ENCODE results near the gene MYH10.

Gene MYH10

DNA sequence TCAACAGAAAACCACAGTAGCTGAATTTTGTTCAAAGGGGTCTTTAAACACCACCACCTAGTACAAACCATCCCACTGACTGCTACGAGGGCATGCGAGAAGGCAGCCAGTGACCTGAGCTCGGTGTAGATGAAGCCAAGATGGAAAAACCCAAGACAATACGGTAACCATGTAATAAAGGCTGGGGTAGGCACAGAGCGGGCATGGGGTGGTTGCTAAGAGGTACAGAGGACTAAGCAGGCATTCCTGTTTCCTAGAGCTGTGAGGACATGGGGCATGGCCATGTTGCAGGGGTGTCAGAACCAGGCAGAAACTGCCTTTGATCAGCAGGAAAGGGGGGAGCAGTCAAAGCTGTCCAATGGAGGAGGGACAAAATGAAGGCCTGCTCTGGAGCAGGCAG lies 142.8 kb downstream of the MYH10 start:
- Histone ChIP-seq H3K9ac (ENCODE audit: low read depth, low read length) (no peak overlapping the region), H3K4me3 (ENCODE audit: low read length) (no peak overlapping the region), H3K4me1 (ENCODE audit: insufficient read depth, low read length) (no peaks in the 10 kb centered on the region), H3K36me3 (ENCODE audit: insufficient read depth, low read depth, low read length) (peaks cover 100% of the 10 kb centered on the region), H3K27ac (ENCODE audit: low read length) (no peak overlapping the region), H3K9me3 (ENCODE audit: insufficient read depth, low read depth, low read length) (no peaks in the 10 kb centered on the region), H3K27me3 (ENCODE audit: insufficient read depth, low read length) (no peaks in the 10 kb centered on the region)

DNA sequence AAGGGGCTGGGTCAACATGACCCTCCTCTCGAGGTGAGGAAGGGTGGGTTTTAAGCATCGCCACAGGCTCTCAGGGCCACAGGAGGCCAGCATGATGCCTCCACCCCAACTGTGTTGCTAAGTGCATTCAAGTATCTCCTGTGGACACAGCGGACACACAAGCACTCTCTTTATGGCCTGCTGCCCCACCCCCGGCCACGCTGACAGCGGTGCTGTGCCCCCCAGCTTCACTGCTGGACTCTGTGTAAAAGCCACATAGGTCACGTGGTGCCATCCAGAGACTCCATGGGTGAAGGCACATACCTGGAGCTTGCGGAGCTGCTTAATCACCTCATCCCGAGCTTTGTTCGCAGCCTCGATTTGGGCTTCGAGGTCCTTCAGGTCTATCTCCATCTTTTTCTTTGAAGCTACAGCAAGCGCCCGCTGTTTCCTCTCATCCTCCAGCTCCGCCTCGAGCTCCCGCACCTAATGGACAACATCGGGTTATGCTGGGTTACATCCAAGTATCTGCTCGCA lies 143.3 kb downstream of the MYH10 start:
- no peak overlapping the region for H3K27ac ChIP-seq (ENCODE audit: low read length)
- no peaks in the 10 kb centered on the region for H3K27me3 ChIP-seq (ENCODE audit: insufficient read depth, low read length)
- H3K9me3 ChIP-seq (ENCODE audit: insufficient read depth, low read depth, low read length), result no peaks in the 10 kb centered on the region
- H3K9ac ChIP-seq (ENCODE audit: low read depth, low read length), result no peak overlapping the region
- H3K4me1 ChIP-seq (ENCODE audit: insufficient read depth, low read length), result no peaks in the 10 kb centered on the region
- no peak overlapping the region for H3K4me3 ChIP-seq (ENCODE audit: low read length)
- peaks cover 100% of the 10 kb centered on the region for H3K36me3 ChIP-seq (ENCODE audit: insufficient read depth, low read depth, low read length)

DNA sequence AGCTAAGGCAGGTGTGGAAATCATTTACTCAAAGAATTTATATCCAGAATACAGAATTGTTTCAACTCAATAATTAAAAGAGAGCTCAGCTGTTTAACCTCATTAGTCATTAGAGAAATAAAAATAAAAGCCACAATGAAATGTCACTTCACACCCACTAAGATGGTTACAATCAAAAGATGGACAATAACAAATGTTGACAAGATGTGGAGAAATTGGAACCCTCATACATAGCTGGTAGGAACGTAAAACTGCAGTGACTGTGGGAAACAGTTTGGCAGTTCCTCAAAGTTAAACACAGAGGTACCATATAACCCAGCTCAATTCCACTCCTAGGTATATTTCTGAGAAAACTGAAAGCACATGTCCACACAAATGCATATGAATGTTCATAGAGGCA lies 145.0 kb downstream of the MYH10 start:
- Histone ChIP-seq H3K9me3 (ENCODE audit: insufficient read depth, low read depth, low read length) (no peaks in the 10 kb centered on the region), H3K27me3 (ENCODE audit: insufficient read depth, low read length) (no peaks in the 10 kb centered on the region), H3K27ac (ENCODE audit: low read length) (no peak overlapping the region), H3K9ac (ENCODE audit: low read depth, low read length) (no peak overlapping the region), H3K4me1 (ENCODE audit: insufficient read depth, low read length) (no peaks in the 10 kb centered on the region; the same call in 1 of the 2 replicates), H3K36me3 (ENCODE audit: insufficient read depth, low read depth, low read length) (peaks cover 100% of the 10 kb centered on the region), H3K4me3 (ENCODE audit: low read length) (no peak overlapping the region)

DNA sequence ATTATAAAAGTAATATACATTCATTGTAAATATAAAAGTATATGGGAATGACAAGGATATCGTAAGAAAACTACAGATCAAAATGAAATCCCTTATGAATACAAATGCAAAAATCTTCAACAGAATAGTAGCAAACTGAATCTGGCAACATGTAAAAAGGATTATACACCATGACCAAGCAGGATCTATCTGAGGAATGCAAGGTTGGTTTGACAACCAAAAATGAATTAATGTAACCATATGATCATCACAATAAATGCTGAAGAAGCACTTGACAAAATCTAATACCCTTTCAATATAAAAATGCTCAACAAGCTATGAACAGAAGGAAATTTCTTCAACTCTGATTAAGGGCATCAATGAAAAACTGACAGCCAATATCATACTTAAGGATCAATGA lies 146.1 kb downstream of the MYH10 start:
- Histone ChIP-seq H3K4me1 (ENCODE audit: insufficient read depth, low read length) (no peaks in the 10 kb centered on the region; the same call in 1 of the 2 replicates), H3K9me3 (ENCODE audit: insufficient read depth, low read depth, low read length) (no peaks in the 10 kb centered on the region), H3K27me3 (ENCODE audit: insufficient read depth, low read length) (no peaks in the 10 kb centered on the region), H3K9ac (ENCODE audit: low read depth, low read length) (no peak overlapping the region), H3K27ac (ENCODE audit: low read length) (no peak overlapping the region), H3K4me3 (ENCODE audit: low read length) (no peak overlapping the region), H3K36me3 (ENCODE audit: insufficient read depth, low read depth, low read length) (peaks cover 100% of the 10 kb centered on the region)

DNA sequence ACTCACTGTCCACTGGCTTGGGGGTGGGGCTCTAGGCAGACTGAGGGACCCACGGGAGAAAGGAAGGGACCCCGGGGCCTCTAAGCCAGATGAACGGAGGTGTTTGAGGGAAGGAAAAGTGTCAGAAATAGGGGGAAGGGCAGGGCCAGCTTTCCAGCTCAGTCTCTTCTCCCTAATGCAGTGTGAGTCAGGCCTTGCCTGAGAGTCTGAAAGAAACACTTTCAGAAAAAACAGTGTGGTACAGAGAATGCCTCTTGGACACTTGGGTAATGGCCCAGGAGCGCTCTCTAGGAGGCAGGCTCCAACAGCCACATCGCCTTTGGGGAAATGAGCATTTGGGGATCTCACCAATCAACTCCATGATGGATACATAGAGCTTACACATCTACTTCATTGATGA lies 148.0 kb downstream of the MYH10 start:
- no peak overlapping the region for H3K27ac ChIP-seq (ENCODE audit: low read length)
- no peak overlapping the region for H3K4me3 ChIP-seq (ENCODE audit: low read length)
- H3K36me3 ChIP-seq (ENCODE audit: insufficient read depth, low read depth, low read length), result peaks cover 100% of the 10 kb centered on the region
- H3K4me1 ChIP-seq (ENCODE audit: insufficient read depth, low read length), result no peaks in the 10 kb centered on the region; the same call in 1 of the 2 replicates
- H3K27me3 ChIP-seq (ENCODE audit: insufficient read depth, low read length), result no peaks in the 10 kb centered on the region
- no peaks in the 10 kb centered on the region for H3K9me3 ChIP-seq (ENCODE audit: insufficient read depth, low read depth, low read length)
- H3K9ac ChIP-seq (ENCODE audit: low read depth, low read length), result no peak overlapping the region

DNA sequence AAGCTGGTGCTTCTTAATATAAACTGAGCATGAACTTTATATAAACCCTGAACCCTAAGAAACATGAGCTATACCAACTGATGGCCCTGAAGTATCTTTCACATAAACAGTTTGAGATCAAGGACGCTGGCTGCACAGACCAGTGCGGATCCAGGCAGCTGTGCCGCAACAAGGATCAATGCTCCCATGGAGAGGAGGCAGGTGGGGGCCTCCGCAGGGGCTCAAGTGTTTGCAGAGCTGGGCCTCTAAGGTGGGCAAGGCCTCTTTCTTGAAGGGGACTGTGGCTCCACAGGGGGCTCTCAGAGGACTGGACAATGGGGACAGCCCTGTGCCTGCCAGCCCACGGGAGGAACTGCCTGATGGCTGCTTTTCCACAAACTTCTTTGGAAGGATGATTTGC lies 148.8 kb downstream of the MYH10 start:
- no peak overlapping the region for H3K4me3 ChIP-seq (ENCODE audit: low read length)

DNA sequence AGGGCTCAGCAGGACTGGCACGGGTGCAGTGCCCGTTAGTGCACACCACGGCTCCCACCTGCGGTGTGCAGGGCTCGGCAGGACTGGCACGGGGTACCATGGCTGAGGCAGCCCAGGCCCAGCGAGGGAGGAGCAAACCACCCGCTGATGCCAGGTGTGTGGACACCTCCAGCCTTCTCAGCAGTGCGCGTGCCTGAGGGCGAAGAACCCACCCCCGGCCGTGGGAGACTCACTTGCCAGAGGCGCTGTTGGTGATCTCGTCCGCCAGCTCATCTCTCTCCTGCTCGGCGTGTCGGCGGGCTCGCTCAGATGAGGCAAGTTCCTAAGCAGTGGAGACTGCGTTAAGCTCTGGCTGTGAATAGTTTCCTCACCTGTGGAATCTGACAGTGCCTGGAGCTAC lies 149.4 kb downstream of the MYH10 start:
- no peaks in the 10 kb centered on the region for H3K9me3 ChIP-seq (ENCODE audit: insufficient read depth, low read depth, low read length)

More for the DNA sequence above, 148.8 kb downstream of the MYH10 start:
- H3K4me1 ChIP-seq (ENCODE audit: insufficient read depth, low read length), result no peaks in the 10 kb centered on the region; the same call in 1 of the 2 replicates
- H3K36me3 ChIP-seq (ENCODE audit: insufficient read depth, low read depth, low read length), result peaks cover 100% of the 10 kb centered on the region
- no peak overlapping the region for H3K27ac ChIP-seq (ENCODE audit: low read length)
- H3K9me3 ChIP-seq (ENCODE audit: insufficient read depth, low read depth, low read length), result no peaks in the 10 kb centered on the region
- H3K27me3 ChIP-seq (ENCODE audit: insufficient read depth, low read length), result no peaks in the 10 kb centered on the region
- no peak overlapping the region for H3K9ac ChIP-seq (ENCODE audit: low read depth, low read length)

DNA sequence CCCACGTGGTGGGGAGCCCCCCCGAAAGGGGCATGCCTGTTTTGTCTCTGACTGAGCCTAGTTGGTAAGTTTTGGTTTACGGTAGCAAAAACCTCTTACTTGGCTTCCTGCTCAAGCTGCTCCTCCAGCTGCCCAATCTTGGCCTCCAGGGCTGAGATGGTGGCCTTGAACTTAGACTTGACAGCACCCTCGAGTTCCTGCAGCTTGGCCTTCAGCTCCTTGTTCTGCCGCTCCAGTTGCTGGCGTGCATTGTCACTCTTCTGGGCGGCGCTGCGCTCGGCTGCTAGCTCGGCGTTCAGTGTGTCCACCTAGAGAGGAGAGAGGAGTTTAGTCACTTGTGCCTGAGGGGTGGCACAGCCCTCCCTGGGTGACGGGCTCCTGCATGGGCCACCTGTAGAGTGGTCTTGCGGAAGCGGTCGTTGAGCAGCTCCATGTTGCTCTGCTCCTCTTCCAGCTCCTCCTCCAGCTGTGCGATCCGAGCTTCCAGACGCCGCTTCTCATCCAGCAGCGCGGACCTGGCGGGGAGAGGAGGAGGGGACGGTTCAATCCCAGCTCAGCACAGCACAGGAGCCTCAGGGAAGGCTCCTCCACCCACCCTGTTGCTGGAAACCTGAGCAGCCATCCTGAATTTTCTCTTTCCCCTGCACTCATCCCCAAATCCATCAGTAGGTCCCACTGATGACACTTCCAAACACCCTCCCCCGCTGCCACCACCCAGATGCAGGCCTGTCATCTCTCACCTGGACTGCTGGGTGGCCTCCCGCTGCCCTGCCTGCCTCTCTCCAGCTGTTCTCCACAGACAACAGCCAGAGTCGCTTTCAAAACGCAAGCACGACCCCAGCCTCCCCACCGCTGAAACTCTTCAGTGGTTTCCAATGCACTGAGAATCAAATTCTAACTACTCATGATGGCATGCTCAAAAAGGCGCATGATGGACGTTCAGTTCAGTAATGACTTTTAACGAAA lies 150.2 kb downstream of the MYH10 start:
- H3K36me3 ChIP-seq (ENCODE audit: insufficient read depth, low read depth, low read length), result peaks cover 100% of the 10 kb centered on the region
- H3K9me3 ChIP-seq (ENCODE audit: insufficient read depth, low read depth, low read length), result no peaks in the 10 kb centered on the region
- H3K4me3 ChIP-seq (ENCODE audit: low read length), result no peak overlapping the region
- no peaks in the 10 kb centered on the region for H3K27me3 ChIP-seq (ENCODE audit: insufficient read depth, low read length)
- H3K4me1 ChIP-seq (ENCODE audit: insufficient read depth, low read length), result no peaks in the 10 kb centered on the region; the same call in 1 of the 2 replicates
- no peak overlapping the region for H3K27ac ChIP-seq (ENCODE audit: low read length)
- no peak overlapping the region for H3K9ac ChIP-seq (ENCODE audit: low read depth, low read length)

More for the DNA sequence above, 149.4 kb downstream of the MYH10 start:
- Histone ChIP-seq H3K36me3 (ENCODE audit: insufficient read depth, low read depth, low read length) (peaks cover 100% of the 10 kb centered on the region), H3K4me3 (ENCODE audit: low read length) (no peak overlapping the region), H3K9ac (ENCODE audit: low read depth, low read length) (no peak overlapping the region), H3K27ac (ENCODE audit: low read length) (no peak overlapping the region), H3K4me1 (ENCODE audit: insufficient read depth, low read length) (no peaks in the 10 kb centered on the region; the same call in 1 of the 2 replicates), H3K27me3 (ENCODE audit: insufficient read depth, low read length) (no peaks in the 10 kb centered on the region)

DNA sequence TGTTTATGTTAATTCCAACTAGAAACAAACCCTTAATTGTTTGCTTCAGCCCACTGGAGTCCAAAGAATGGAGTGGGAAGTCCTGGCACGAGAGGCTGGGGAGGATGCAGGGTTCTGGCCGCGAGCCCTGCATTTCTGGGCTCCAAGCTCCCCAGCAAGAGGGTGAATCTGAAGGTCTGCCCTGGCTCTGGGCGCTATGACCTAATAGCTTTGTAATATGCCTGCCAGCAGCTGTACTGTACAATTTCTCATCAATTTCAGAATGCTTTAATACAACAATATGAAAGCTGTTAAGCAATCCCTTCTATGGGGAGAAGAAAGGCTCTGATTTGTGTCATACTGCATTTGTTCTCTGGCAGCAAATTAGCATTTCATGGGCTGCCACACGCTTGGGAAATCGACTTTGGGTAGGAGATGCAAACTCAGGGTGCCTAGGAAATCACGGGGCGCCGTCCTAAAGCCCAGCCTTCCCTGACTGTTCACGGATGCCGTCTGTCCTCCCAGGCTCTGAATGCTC lies 151.0 kb downstream of the MYH10 start:
- no peaks in the 10 kb centered on the region; the same call in 1 of the 2 replicates for H3K4me1 ChIP-seq (ENCODE audit: insufficient read depth, low read length)
- no peaks in the 10 kb centered on the region for H3K27me3 ChIP-seq (ENCODE audit: insufficient read depth, low read length)
- no peak overlapping the region for H3K4me3 ChIP-seq (ENCODE audit: low read length)
- no peak overlapping the region for H3K27ac ChIP-seq (ENCODE audit: low read length)
- H3K9me3 ChIP-seq (ENCODE audit: insufficient read depth, low read depth, low read length), result no peaks in the 10 kb centered on the region
- peaks cover 100% of the 10 kb centered on the region for H3K36me3 ChIP-seq (ENCODE audit: insufficient read depth, low read depth, low read length)
- no peak overlapping the region for H3K9ac ChIP-seq (ENCODE audit: low read depth, low read length)

DNA sequence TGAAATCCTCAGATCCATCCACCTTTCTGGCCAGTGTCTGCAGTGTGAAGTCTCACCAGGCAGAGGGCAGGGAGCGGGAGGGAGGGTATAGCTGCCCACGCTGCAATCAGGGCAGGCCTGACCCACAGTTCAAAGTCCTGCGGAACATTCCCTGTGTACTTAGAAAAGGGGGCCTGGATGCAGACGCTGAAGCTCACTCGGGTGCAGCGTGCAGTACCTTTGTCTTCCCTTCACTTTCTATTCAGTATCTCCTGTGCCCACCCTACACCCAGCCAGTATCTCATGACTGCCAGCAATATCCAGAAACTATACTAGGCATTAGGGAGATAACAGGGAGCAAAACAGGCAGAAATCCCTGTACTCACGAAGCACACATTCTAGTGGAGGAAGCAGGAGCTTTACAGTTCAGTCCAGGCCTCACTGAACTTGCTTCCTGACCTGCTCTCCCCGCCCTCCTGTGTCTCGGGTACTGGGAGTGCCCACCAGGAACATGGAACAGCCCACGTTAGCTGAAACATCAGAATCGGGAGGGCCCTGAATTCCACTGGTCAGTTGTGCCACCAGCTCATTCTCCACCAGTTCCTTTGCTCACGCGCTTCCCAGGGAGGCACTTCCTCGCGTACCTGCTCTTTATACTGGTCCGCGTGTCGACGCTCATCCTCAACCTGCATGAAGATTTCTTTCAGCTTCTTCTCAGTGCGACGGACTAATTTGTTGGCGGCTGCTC lies 152.6 kb downstream of the MYH10 start:
- Histone ChIP-seq H3K27ac (ENCODE audit: low read length) (no peak overlapping the region), H3K4me1 (ENCODE audit: insufficient read depth, low read length) (no peaks in the 10 kb centered on the region; the same call in 1 of the 2 replicates), H3K4me3 (ENCODE audit: low read length) (no peak overlapping the region), H3K27me3 (ENCODE audit: insufficient read depth, low read length) (no peaks in the 10 kb centered on the region), H3K9me3 (ENCODE audit: insufficient read depth, low read depth, low read length) (no peaks in the 10 kb centered on the region), H3K9ac (ENCODE audit: low read depth, low read length) (no peak overlapping the region), H3K36me3 (ENCODE audit: insufficient read depth, low read depth, low read length) (peaks cover 97% of the 10 kb centered on the region)

DNA sequence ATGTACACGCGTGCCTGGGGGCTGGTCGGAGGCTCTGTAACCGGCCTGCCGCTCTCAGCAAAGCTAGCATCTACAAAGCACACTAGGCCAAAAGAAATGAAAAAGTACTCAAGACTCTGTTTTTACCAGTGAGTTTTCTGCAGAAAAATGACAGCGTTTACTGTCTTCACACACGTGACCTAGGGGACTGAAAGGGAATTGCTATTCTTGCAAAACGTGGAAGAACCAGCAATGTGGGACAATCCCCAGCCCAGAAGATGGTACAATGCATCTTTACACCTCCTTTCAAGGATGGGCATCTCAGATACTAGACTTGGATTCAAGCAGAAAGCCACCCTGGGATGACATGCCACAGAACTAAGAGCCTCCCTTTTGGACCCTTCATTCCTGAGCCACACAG lies 153.4 kb downstream of the MYH10 start:
- Histone ChIP-seq H3K4me1 (ENCODE audit: insufficient read depth, low read length) (no peaks in the 10 kb centered on the region; the same call in 1 of the 2 replicates), H3K36me3 (ENCODE audit: insufficient read depth, low read depth, low read length) (peaks cover 91% of the 10 kb centered on the region)

More for the DNA sequence above, 153.4 kb downstream of the MYH10 start:
- Histone ChIP-seq H3K27me3 (ENCODE audit: insufficient read depth, low read length) (no peaks in the 10 kb centered on the region), H3K4me3 (ENCODE audit: low read length) (no peak overlapping the region), H3K9ac (ENCODE audit: low read depth, low read length) (no peak overlapping the region), H3K9me3 (ENCODE audit: insufficient read depth, low read depth, low read length) (no peaks in the 10 kb centered on the region), H3K27ac (ENCODE audit: low read length) (no peak overlapping the region)
